ENCODE measurements around the gene EXD3.

EXD3 gene

GRCh38 chr9:137446851-137447471 is 24.0 kb upstream of the EXD3 start:
- no peak for DNase-seq

GRCh38 chr9:137445930-137446431 is 23.0 kb upstream of the EXD3 start:
- DNase-seq = no peak

GRCh38 chr9:137445275-137445807 is 22.4 kb upstream of the EXD3 start:
- DNase-seq = peak; percentile 89

GRCh38 chr9:137444106-137444790 is 21.3 kb upstream of the EXD3 start:
- no peak for DNase-seq

- no peak for DNase-seq
Observed at GRCh38 chr9:137441935-137442321, 19.0 kb upstream of the EXD3 start.

GRCh38 chr9:137441289-137441934 is 18.4 kb upstream of the EXD3 start, which contains the start of gene ENTPD8:
ENTPD8 (minus strand) TSS chr9:137441357; CDS start chr9:137438285, 3,072 bp downstream.
- no peak for DNase-seq

- no peak for DNase-seq
Observed at GRCh38 chr9:137439158-137439714, 16.3 kb upstream of the EXD3 start.

- no peak for DNase-seq
Observed at GRCh38 chr9:137438591-137439157, 15.7 kb upstream of the EXD3 start.

GRCh38 chr9:137437691-137438590 is 15.0 kb upstream of the EXD3 start:
- DNase-seq = no peak

- no peak for DNase-seq
Observed at GRCh38 chr9:137436761-137437600, 14.0 kb upstream of the EXD3 start.

- DNase-seq = no peak
Observed at GRCh38 chr9:137435980-137436760, 13.2 kb upstream of the EXD3 start.

GRCh38 chr9:137435381-137435891 is 12.5 kb upstream of the EXD3 start:
- DNase-seq = no peak

GRCh38 chr9:137434498-137435380 is 11.8 kb upstream of the EXD3 start:
- DNase-seq = no peak

- no peak for DNase-seq
Observed at GRCh38 chr9:137433916-137434431, 11.0 kb upstream of the EXD3 start.

GRCh38 chr9:137433349-137433915 is 10.5 kb upstream of the EXD3 start:
- no peak for DNase-seq

- no peak for DNase-seq
Observed at GRCh38 chr9:137432687-137433348, 9.9 kb upstream of the EXD3 start.

- no peak for DNase-seq
Observed at GRCh38 chr9:137431416-137431931, 8.5 kb upstream of the EXD3 start.

Data from activated naive CD4-positive, alpha-beta T cell treated with anti-CD3 and anti-CD28 coated beads, Interleukin-2, amount 50 U/mL, for 16 hours (primary cell).